ENCODE results near the gene CATSPER1. TPM values are rescaled to one million over a fixed set of nuclear protein-coding genes. Genes with fewer than 3 reads are reported as not detected.
A peak's percentile ranks its signal among the peaks of the same experiment; 100 is the strongest.

CATSPER1 gene
- total and polyA plus RNA-seq, 2 experiments from 2014 or later: not detected

DNA sequence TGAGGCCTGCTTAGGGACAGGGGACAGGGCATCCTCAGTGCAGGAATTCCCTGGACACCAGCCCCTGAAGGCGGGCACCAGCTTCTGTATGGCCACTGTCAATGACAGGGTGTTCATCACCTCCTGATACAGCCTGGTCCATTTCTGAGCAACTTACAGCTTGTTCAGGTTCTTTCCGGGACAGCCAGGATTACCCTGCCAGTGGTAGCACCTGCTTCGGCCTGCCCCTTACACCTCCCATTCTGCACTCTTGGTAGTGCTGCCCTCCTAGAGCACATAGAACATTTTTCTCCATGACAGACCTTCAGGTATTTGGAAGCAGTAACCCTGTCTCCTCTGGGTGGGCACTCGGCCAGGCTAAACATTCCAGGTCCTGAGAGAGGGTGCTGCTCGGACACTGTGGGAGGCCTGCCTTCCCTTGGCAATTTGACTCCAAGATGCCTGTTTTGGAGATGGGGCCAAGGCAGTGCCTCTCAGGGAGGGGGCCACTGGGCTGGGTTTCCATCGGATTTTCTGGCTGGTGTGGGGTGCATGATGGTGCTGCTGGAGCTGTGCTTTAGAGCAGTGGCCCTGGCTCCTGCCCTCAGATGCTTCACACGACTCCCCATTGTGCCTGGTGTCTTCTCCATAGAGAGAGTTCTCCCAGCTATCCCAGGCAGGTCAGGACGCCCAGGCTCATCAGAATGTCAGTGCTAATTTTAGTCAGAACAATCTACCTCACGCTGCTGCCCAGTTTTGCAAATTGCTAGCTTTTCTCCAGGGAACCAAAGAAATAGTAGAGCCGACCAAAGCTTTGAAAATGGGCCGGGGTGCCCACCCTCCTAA, 21.5 kb upstream of the CATSPER1 start:
- DNase-seq (ENCODE audit: low read depth in 1 of 2, low spot score in 1 of 2): no peak
- H3K4me1 ChIP-seq (ENCODE audit: low read depth): peaks cover 19% of the 10 kb centered on the region
- H3K27me3 ChIP-seq: no peaks in the 10 kb centered on the region
- no peaks in the 10 kb centered on the region for H3K36me3 ChIP-seq
- no peak overlapping the region for H3K27ac ChIP-seq
- TF ChIP-seq, protein P1, sequence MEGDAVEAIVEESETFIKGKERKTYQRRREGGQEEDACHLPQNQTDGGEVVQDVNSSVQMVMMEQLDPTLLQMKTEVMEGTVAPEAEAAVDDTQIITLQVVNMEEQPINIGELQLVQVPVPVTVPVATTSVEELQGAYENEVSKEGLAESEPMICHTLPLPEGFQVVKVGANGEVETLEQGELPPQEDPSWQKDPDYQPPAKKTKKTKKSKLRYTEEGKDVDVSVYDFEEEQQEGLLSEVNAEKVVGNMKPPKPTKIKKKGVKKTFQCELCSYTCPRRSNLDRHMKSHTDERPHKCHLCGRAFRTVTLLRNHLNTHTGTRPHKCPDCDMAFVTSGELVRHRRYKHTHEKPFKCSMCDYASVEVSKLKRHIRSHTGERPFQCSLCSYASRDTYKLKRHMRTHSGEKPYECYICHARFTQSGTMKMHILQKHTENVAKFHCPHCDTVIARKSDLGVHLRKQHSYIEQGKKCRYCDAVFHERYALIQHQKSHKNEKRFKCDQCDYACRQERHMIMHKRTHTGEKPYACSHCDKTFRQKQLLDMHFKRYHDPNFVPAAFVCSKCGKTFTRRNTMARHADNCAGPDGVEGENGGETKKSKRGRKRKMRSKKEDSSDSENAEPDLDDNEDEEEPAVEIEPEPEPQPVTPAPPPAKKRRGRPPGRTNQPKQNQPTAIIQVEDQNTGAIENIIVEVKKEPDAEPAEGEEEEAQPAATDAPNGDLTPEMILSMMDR (IDR thresholded peaks at IDR 0.05; ENCODE audit: low read depth, low read length): no peak
- no peaks in the 10 kb centered on the region for H3K9me3 ChIP-seq (ENCODE audit: low read depth)
- no peak overlapping the region for H3K4me3 ChIP-seq

DNA sequence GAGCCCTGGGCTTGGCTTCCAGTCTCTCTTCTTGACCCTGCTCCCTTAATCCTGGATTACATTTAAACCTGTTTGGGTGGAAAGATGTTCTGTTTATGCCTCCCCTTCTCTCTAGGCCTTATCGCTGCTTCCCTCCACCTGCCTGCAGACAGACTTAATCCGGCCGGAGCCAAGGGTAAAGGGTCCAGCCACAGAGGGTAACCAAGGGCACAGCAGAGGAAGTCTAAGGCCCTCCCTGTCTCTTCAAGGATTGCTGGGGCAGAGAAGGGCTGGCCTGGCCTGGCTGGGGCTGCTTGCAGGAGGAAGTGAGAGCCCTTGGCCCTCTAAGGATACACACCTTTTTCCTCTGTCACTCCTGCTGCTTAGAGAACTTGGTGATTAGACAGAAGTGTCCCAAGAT, 20.6 kb upstream of the CATSPER1 start:
- Histone ChIP-seq H3K36me3 (no peaks in the 10 kb centered on the region), H3K9me3 (ENCODE audit: low read depth) (no peaks in the 10 kb centered on the region), H3K27me3 (no peaks in the 10 kb centered on the region), H3K27ac (no peak overlapping the region), H3K4me3 (no peak overlapping the region), H3K4me1 (ENCODE audit: low read depth) (peaks cover 19% of the 10 kb centered on the region)
- TF ChIP-seq, protein P1 (IDR thresholded peaks at IDR 0.05; ENCODE audit: low read depth, low read length): no peak
- no peak for DNase-seq (ENCODE audit: low read depth in 1 of 2, low spot score in 1 of 2)

DNA sequence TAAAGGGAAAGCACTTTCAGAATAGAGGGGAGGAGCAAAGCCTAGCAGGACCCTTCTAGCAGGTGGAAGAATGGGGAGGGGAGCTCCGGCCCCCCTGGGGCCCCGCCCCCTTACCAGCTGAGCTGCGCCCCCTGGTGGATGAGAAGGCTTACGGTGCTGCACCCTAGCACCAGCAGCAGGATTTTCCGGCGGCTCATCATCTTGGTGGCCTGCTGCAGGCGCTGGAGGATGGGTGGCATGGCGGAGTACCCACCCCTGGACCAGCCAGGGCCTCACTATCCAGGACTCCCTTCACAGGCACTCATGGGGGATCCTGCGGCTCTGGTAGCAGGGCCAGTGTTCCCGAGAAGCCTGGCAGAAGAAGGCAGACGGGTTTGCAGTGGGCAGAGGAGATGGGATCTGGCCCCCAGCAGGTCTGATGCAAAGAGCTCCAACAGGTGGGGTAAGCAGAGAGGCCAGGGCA, 18.9 kb upstream of the CATSPER1 start:
- Histone ChIP-seq H3K27ac (no peak overlapping the region), H3K4me3 (no peak overlapping the region), H3K4me1 (ENCODE audit: low read depth) (peaks cover 9% of the 10 kb centered on the region), H3K36me3 (no peaks in the 10 kb centered on the region), H3K9me3 (ENCODE audit: low read depth) (no peaks in the 10 kb centered on the region), H3K27me3 (no peaks in the 10 kb centered on the region)
- peak; percentile 83 to 92 for DNase-seq (ENCODE audit: low read depth in 1 of 2, low spot score in 1 of 2)
- TF ChIP-seq, protein P1 (IDR thresholded peaks at IDR 0.05; ENCODE audit: low read depth, low read length): peak; percentile 95

DNA sequence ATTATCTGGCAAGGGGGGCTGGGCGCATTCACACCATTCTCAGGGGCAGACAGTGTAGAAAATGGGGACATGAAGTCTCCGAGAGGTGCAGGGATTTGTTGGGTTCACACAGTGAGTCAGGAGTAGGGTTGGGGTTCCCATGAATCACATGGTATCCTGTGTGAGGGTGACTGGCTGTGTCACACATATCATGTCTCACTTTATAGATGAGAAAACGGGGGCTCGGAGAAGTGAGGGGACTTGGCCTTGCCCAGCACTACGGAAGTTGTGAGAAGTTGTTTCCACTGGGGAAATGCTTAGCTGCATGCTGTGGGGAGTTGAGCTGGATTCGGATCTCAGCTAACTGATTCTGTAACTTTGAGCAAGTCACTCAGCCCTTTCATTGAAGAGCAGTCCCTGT, 18.5 kb upstream of the CATSPER1 start:
- no peaks in the 10 kb centered on the region for H3K9me3 ChIP-seq (ENCODE audit: low read depth)
- H3K27ac ChIP-seq: no peak overlapping the region
- H3K27me3 ChIP-seq: no peaks in the 10 kb centered on the region
- H3K4me1 ChIP-seq (ENCODE audit: low read depth): peaks cover 9% of the 10 kb centered on the region
- TF ChIP-seq, protein P1 (IDR thresholded peaks at IDR 0.05; ENCODE audit: low read depth, low read length): no peak
- no peaks in the 10 kb centered on the region for H3K36me3 ChIP-seq
- DNase-seq (ENCODE audit: low read depth in 1 of 2, low spot score in 1 of 2): no peak
- H3K4me3 ChIP-seq: no peak overlapping the region

DNA sequence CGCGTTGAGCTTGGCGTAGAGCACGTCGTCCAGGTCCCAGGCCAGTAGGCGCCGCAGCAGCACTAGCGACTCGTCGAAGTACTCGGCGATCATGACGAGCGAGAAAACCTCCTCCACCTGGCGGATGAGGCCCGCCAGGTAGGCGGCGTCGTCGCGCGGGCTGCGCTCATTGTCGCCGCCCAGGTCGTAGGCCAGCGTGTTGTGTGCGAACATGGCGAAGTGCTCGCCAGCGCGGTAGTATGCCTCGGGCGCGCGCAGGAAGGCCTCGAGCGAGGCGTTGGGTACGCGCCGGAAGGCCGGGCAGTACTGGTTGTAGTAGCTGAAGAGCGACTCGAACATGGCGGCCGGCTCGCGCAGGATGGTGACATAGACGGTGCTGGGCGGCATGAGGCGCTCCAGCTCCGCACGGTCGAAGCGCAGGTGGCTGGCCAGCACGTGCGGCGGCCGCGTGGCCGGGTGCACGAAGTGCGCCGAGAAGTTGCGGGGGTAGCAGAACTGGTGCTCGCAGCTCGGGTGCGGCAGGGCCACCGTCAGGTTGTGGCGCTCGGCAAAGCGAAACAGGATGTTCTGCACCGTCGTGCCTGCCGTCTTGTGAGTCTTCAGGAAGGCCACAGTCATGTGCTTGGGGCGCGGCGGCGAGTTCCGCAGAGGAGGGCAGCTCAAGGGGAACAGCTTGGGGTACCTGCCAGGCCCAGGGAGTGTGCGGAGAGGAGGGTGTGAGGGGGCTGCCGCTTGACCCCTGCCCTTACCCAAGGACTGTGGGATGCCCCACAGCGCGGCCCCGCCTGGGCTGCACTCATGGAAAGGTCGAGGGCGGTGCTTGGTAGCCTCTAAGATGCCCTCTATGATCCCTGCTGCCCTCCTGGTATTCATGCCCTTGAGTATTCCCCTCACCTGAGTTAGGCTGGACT, 17.0 kb upstream of the CATSPER1 start:
- H3K27me3 ChIP-seq: no peaks in the 10 kb centered on the region
- H3K4me1 ChIP-seq (ENCODE audit: low read depth): peaks cover 4% of the 10 kb centered on the region
- no peak overlapping the region for H3K27ac ChIP-seq
- no peak for DNase-seq (ENCODE audit: low read depth in 1 of 2, low spot score in 1 of 2)
- no peaks in the 10 kb centered on the region for H3K36me3 ChIP-seq
- no peak overlapping the region for H3K4me3 ChIP-seq
- H3K9me3 ChIP-seq (ENCODE audit: low read depth): no peaks in the 10 kb centered on the region
- TF ChIP-seq, protein P1 (IDR thresholded peaks at IDR 0.05; ENCODE audit: low read depth, low read length): no peak
